Measurements from ENCODE around the gene WDR59. TPM values are rescaled to one million over a fixed set of nuclear protein-coding genes. Genes with fewer than 3 reads are reported as not detected.

The WDR59 gene
- total RNA-seq, 2 experiments from 2014 or later = 58.3 to 58.4 TPM

GRCh38 chr16:74973304-74973703 lies 11.6 kb downstream of the WDR59 start:
- Mint-ChIP-seq H3K4me3 (no peak overlapping the region), H3K27ac (no peak overlapping the region), H3K9me3 (no peaks in the 10 kb centered on the region), H3K4me1 (peaks cover 9% of the 10 kb centered on the region), H3K36me3 (peaks cover 4% of the 10 kb centered on the region), H3K27me3 (no peaks in the 10 kb centered on the region)
- DNase-seq = no peak

GRCh38 chr16:74954763-74955162 lies 30.2 kb downstream of the WDR59 start:
- H3K4me3 Mint-ChIP-seq = no peak overlapping the region
- peaks cover 5% of the 10 kb centered on the region for H3K36me3 Mint-ChIP-seq
- no peaks in the 10 kb centered on the region for H3K9me3 Mint-ChIP-seq
- no peaks in the 10 kb centered on the region for H3K27me3 Mint-ChIP-seq
- DNase-seq = no peak
- H3K27ac Mint-ChIP-seq = no peak overlapping the region
- no peaks in the 10 kb centered on the region for H3K4me1 Mint-ChIP-seq

GRCh38 chr16:74951681-74952080 lies 33.2 kb downstream of the WDR59 start:
- Mint-ChIP-seq H3K4me3 (no peak overlapping the region), H3K27me3 (no peaks in the 10 kb centered on the region), H3K4me1 (no peaks in the 10 kb centered on the region), H3K9me3 (no peaks in the 10 kb centered on the region), H3K36me3 (peaks cover 6% of the 10 kb centered on the region), H3K27ac (no peak overlapping the region)
- no peak for DNase-seq

- Mint-ChIP-seq H3K4me1 (no peaks in the 10 kb centered on the region), H3K9me3 (no peaks in the 10 kb centered on the region), H3K27me3 (no peaks in the 10 kb centered on the region), H3K27ac (no peak overlapping the region), H3K4me3 (no peak overlapping the region), H3K36me3 (peaks cover 10% of the 10 kb centered on the region)
- DNase-seq = no peak
These were observed 33.7 kb downstream of the WDR59 start for GRCh38 chr16:74951206-74951605.

DNA sequence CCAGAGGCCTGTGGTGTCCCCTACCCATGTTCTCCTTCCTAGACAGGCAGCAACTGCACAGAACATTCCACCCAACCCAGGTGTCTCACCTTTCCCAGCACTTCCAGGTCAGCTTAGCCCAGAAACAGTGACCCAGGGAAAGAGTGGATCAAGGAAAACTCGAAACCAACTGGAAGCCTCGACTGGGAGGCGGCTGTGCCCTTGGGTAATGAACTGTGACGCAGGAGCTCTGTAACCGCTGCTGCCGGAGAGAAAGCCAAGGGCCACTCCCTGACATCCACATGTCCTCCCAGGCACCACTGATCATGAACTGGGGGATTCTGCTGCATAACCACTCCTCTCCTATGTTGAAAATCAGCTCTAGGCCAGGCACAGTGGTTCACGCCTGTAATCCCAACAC lies 34.4 kb downstream of the WDR59 start:
- Mint-ChIP-seq H3K27ac (no peak overlapping the region), H3K4me3 (no peak overlapping the region), H3K27me3 (no peaks in the 10 kb centered on the region), H3K4me1 (no peaks in the 10 kb centered on the region), H3K36me3 (peaks cover 10% of the 10 kb centered on the region), H3K9me3 (no peaks in the 10 kb centered on the region)
- no peak for DNase-seq

GRCh38 chr16:74949309-74949708 lies 35.6 kb downstream of the WDR59 start:
- Mint-ChIP-seq H3K36me3 (peaks cover 10% of the 10 kb centered on the region), H3K27ac (no peak overlapping the region), H3K4me3 (no peak overlapping the region), H3K27me3 (no peaks in the 10 kb centered on the region), H3K4me1 (no peaks in the 10 kb centered on the region), H3K9me3 (no peaks in the 10 kb centered on the region)
- no peak for DNase-seq

DNA sequence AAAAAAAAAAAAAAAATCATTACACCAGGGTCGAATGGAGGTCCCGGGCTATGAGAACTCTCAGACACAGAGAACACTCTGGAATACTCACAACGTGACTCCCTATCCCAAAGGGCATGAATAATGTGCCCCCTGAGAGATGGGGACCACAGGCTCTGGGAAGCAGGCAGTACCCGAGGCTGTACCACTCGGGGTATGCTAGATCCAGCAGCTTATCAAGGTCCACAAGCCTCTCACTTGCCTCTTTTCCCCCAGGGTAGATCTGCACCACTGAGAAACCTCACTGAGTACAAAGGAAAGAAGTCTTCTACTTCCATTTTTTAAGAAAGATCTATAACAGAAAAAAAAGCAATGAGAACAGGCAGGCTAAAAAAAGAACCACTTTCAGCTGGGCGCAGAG lies 40.5 kb downstream of the WDR59 start:
- no peak overlapping the region for H3K27ac Mint-ChIP-seq
- H3K4me3 Mint-ChIP-seq = no peak overlapping the region
- H3K9me3 Mint-ChIP-seq = no peaks in the 10 kb centered on the region
- no peaks in the 10 kb centered on the region for H3K4me1 Mint-ChIP-seq
- H3K36me3 Mint-ChIP-seq = peaks cover 17% of the 10 kb centered on the region
- no peak for DNase-seq
- no peaks in the 10 kb centered on the region for H3K27me3 Mint-ChIP-seq

DNA sequence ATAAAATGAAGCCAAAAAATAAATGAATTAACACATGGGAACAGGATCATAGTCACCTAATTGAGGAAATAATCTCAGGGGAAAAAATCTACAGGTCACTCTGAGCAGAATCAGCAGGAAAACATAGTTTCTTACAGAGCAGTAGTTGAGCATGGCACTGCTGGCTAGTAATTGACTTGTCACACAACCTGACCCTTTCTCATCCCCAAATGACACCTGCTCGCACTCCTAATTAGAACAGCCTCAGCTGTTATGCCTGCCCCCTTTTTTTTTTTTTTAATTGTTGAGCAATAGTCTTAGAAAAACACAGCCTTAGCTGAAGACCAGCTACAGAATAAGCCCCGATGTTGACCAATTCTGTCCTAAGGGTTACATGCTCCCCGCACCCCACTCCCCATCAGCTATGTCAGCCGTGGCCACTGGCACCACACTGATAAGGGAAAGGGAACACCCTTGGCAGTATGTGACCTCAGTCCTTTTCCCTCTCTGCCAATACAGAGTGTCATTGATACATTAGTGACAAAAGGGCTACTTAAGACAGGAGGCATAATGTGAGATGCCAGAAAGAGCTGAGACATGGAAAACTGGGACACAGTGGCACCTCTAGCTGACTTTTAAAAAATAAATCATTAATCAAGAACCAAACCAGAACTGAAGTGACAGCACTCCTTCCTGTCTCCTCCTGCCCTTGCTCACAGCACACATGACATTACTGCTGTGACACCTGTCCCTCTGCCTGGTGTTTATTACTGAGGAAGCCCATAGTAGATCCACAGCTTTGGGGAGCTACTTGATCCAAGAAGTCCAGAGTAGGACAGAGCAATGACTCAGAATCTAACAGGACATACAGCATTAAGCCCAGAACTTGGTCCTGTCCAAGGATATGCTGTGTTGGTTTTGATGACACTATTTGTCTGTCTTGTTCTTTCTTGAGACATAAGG lies 41.7 kb downstream of the WDR59 start:
- no peak overlapping the region for H3K27ac Mint-ChIP-seq
- no peaks in the 10 kb centered on the region for H3K9me3 Mint-ChIP-seq
- H3K4me3 Mint-ChIP-seq = no peak overlapping the region
- no peaks in the 10 kb centered on the region for H3K27me3 Mint-ChIP-seq
- DNase-seq = no peak
- peaks cover 20% of the 10 kb centered on the region for H3K36me3 Mint-ChIP-seq
- H3K4me1 Mint-ChIP-seq = no peaks in the 10 kb centered on the region

- Mint-ChIP-seq H3K4me1 (no peaks in the 10 kb centered on the region), H3K9me3 (no peaks in the 10 kb centered on the region), H3K27me3 (no peaks in the 10 kb centered on the region), H3K4me3 (no peak overlapping the region), H3K36me3 (peaks cover 24% of the 10 kb centered on the region), H3K27ac (no peak overlapping the region)
- DNase-seq = no peak
These were observed 42.4 kb downstream of the WDR59 start for GRCh38 chr16:74942566-74942965.

DNA sequence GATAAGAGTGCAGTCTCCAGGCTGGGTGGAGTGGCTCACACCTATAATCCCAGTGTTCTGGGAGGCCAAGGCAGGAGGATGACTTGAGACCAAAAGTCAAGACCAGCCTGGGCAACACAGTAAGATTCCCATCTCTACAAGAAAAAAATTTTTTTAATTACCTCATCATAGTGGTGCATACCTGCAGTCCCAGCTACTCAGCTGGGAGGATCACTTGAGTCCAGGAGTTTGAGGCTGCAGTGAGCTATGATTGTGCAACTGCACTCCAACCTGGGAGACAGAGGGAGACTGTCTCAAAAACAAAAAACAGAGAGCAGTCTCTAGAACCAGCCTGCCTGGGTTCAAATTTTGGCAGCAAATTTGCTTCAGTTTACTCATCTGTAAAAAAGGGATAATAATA lies 45.2 kb downstream of the WDR59 start:
- no peak for DNase-seq
- Mint-ChIP-seq H3K9me3 (no peaks in the 10 kb centered on the region), H3K27me3 (no peaks in the 10 kb centered on the region), H3K36me3 (peaks cover 22% of the 10 kb centered on the region), H3K4me3 (no peak overlapping the region), H3K4me1 (no peaks in the 10 kb centered on the region), H3K27ac (no peak overlapping the region)

- Mint-ChIP-seq H3K27ac (no peak overlapping the region), H3K27me3 (no peaks in the 10 kb centered on the region), H3K9me3 (no peaks in the 10 kb centered on the region), H3K4me1 (no peaks in the 10 kb centered on the region), H3K4me3 (no peak overlapping the region), H3K36me3 (peaks cover 21% of the 10 kb centered on the region)
- no peak for DNase-seq
These were observed 47.9 kb downstream of the WDR59 start for GRCh38 chr16:74936902-74937560.

- DNase-seq = no peak
- no peak overlapping the region for H3K4me3 Mint-ChIP-seq
- H3K27ac Mint-ChIP-seq = no peak overlapping the region
- no peaks in the 10 kb centered on the region for H3K4me1 Mint-ChIP-seq
- no peaks in the 10 kb centered on the region for H3K9me3 Mint-ChIP-seq
- H3K36me3 Mint-ChIP-seq = peaks cover 13% of the 10 kb centered on the region
- no peaks in the 10 kb centered on the region for H3K27me3 Mint-ChIP-seq
These were observed 53.5 kb downstream of the WDR59 start for GRCh38 chr16:74931445-74931844.

DNA sequence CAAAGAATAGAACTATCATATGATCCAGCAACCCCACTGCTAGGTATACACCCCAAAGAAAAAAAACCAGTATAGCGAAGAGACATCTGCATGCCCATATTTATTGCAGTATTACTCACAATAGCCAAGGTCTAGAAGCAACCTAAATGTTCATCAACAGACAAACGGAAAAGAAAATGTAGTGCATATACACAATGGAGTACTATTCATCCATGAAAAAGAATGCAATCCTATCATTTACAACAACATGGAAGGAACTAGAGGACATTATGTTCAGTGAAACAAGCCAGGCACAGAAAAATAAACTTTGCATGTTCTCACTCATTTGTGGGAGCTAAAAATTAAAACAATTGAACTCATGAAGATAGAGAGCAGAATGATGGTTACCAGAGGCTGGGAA lies 55.3 kb downstream of the WDR59 start:
- DNase-seq = no peak
- H3K4me3 Mint-ChIP-seq = no peak overlapping the region
- peaks cover 18% of the 10 kb centered on the region for H3K36me3 Mint-ChIP-seq
- no peaks in the 10 kb centered on the region for H3K27me3 Mint-ChIP-seq
- no peaks in the 10 kb centered on the region for H3K9me3 Mint-ChIP-seq
- no peaks in the 10 kb centered on the region for H3K4me1 Mint-ChIP-seq
- no peak overlapping the region for H3K27ac Mint-ChIP-seq

DNA sequence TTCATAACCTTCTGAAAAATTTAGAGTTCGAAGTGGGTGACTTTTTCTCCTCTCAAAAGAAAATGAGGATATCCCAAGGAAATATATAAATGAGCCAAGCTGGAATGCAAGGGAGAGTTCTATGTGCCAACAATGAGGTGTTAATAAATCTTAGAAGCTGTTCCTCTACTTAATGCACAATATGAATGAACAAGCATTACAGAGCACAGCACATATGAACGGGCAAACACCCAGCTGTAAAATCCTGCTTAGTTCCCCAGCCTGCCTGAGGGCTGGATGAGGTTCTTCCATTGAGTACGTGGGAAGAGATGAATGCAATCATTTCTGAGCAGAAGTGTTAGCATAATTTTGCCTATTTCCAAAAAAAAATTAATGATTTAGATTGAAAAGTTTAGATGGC lies 58.1 kb downstream of the WDR59 start:
- peaks cover 33% of the 10 kb centered on the region for H3K36me3 Mint-ChIP-seq
- H3K4me1 Mint-ChIP-seq = no peaks in the 10 kb centered on the region
- H3K27me3 Mint-ChIP-seq = no peaks in the 10 kb centered on the region
- no peak overlapping the region for H3K4me3 Mint-ChIP-seq
- H3K27ac Mint-ChIP-seq = no peak overlapping the region
- DNase-seq = no peak
- H3K9me3 Mint-ChIP-seq = no peaks in the 10 kb centered on the region

DNA sequence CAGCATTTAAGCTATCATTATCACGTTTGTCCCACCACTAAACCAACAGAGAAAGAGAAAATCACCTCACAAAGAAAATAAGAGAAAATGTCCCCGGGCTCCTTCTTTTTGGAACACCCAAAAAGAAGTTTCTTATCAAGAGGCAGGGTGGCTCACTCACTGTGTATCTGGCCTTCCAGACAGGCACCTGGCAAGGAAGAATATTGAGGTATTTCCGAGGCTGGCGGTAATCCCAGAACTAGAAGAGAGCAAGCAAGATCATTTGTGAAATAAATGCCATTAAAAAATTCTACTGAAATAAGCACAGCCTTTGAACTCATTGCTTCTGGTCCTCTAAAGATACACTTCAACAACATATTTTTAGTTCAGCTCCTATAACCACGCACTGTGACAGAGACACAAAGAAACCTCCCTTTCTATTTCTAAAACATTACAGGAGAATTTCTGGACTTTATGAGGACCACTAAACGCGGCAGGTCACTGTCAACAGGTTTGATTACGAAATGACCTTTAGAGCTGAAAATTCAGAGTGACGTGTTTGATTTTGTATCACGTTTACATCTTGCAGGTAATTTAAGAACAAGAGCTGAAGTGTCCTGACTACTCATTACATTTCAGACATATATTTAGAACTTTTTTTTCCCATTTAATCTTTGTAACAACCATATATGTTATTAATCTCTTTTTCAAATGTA lies 61.0 kb downstream of the WDR59 start:
- DNase-seq = no peak
- H3K9me3 Mint-ChIP-seq = no peaks in the 10 kb centered on the region
- no peak overlapping the region for H3K4me3 Mint-ChIP-seq
- H3K27ac Mint-ChIP-seq = no peak overlapping the region
- H3K27me3 Mint-ChIP-seq = no peaks in the 10 kb centered on the region
- peaks cover 40% of the 10 kb centered on the region for H3K36me3 Mint-ChIP-seq
- H3K4me1 Mint-ChIP-seq = no peaks in the 10 kb centered on the region

All from activated naive CD8-positive, alpha-beta T cell treated with anti-CD3 and anti-CD28 coated beads for 36 hours (primary cell).